SK-N-MC (cell line): ENCODE data around the gene HAAO.

Experiments used
- EZH2 ChIP-seq: fragments of 200-600 bp; sonication (generic); IDR thresholded peaks from one replicate; pipeline ENCODE4 v1.6.1; 2017; ENCODE audit warnings: antibody characterized with exemption
- FOXP2 ChIP-seq: optimal IDR thresholded peaks from 2 replicates; pipeline ENCODE3; 2011; ENCODE audit warnings: mild to moderate bottlenecking, moderate library complexity; ENCODE audit not compliant: insufficient read depth; ENCODE audit errors: extremely low read length, control extremely low read depth
- POLR2AphosphoS5 ChIP-seq: IDR thresholded peaks from 2 replicates; pipeline ENCODE4 v1.6.1; 2012; ENCODE audit warnings: mild to moderate bottlenecking, low read depth, low read length, borderline replicate concordance

GRCh38 chr2:42800981-42801380 is 8.6 kb upstream of the HAAO start:
- TF ChIP-seq EZH2 (no peak), FOXP2 (no peak), POLR2AphosphoS5 (no peak)
